ENCODE measurements around the gene SOX12. TPM values are rescaled to one million over a fixed set of nuclear protein-coding genes. Genes with fewer than 3 reads are reported as not detected.
"Not testable (repeated sequence)": the region's sequence is repeated elsewhere in the genome, so short reads cannot be mapped to it uniquely, and the experiment has no call there.

Gene SOX12
- total RNA-seq, 1 donor from 2014 or later, result 5.3 TPM

- peaks cover 19% of the 10 kb centered on the region for H3K27me3 ChIP-seq
- H3F3A ChIP-seq (ENCODE audit: low read depth), result peaks cover 14% of the 10 kb centered on the region
- no peaks in the 10 kb centered on the region for H3K9me3 ChIP-seq (ENCODE audit: low read depth)
- no peaks in the 10 kb centered on the region for H3K36me3 ChIP-seq
- peaks cover 5% of the 10 kb centered on the region for H3K4me1 Mint-ChIP-seq
- H3K79me2 ChIP-seq (ENCODE audit: low read depth), result no peaks in the 10 kb centered on the region
- no peak overlapping the region for H3K9ac ChIP-seq
- H3K4me3 Mint-ChIP-seq, result no peak overlapping the region
- H3K4me1 ChIP-seq, result no peaks in the 10 kb centered on the region
- no peak for DNase-seq (ENCODE audit: low spot score)
- H3K36me3 Mint-ChIP-seq, result no peaks in the 10 kb centered on the region
- no peak overlapping the region for H3K4me2 ChIP-seq
- no peak overlapping the region for H3K4me3 ChIP-seq
- TF ChIP-seq EZH2phosphoT487 (IDR thresholded peaks at IDR 0.05) (no peak), EZH2 (IDR thresholded peaks at IDR 0.05) (no peak), CTCF (IDR thresholded peaks at IDR 0.05) (no peak)
- H3K27ac ChIP-seq, result no peak overlapping the region
- no peaks in the 10 kb centered on the region for H4K20me1 ChIP-seq (ENCODE audit: low read depth)
- no peaks in the 10 kb centered on the region for H3K9me3 Mint-ChIP-seq
- peaks cover 11% of the 10 kb centered on the region for H3K27me3 Mint-ChIP-seq (ENCODE audit: insufficient read depth, low read depth)
- H2AFZ ChIP-seq (replicated peaks), result no peak overlapping the region
- no peak overlapping the region for H3K27ac Mint-ChIP-seq
These were observed 51.4 kb downstream of the SOX12 start for GRCh38 chr20:376750-377149.

GRCh38 chr20:377578-377977 lies 52.2 kb downstream of the SOX12 start:
- H3K9me3 ChIP-seq (ENCODE audit: low read depth); H3K36me3 ChIP-seq; H3K36me3 Mint-ChIP-seq; H4K20me1 ChIP-seq (ENCODE audit: low read depth); DNase-seq (ENCODE audit: low spot score); H3K9me3 Mint-ChIP-seq; H3K27ac Mint-ChIP-seq; H3K79me2 ChIP-seq (ENCODE audit: low read depth); H3K9ac ChIP-seq; H3K27ac ChIP-seq; H3K4me2 ChIP-seq; H3K4me1 Mint-ChIP-seq; H2AFZ ChIP-seq (replicated peaks); H3K4me3 ChIP-seq; H3K4me3 Mint-ChIP-seq; H3K4me1 ChIP-seq: not testable (repeated sequence)
- peaks cover 14% of the 10 kb centered on the region for H3K27me3 Mint-ChIP-seq (ENCODE audit: insufficient read depth, low read depth)
- Histone ChIP-seq H3K27me3 (peaks cover 27% of the 10 kb centered on the region), H3F3A (ENCODE audit: low read depth) (peaks cover 14% of the 10 kb centered on the region)

- H2AFZ ChIP-seq (replicated peaks), result no peak overlapping the region
- no peaks in the 10 kb centered on the region for H3K4me1 ChIP-seq
- H3K4me1 Mint-ChIP-seq, result peaks cover 3% of the 10 kb centered on the region
- no peak overlapping the region for H3K4me2 ChIP-seq
- no peaks in the 10 kb centered on the region for H3K36me3 Mint-ChIP-seq
- peak overlapping the region; percentile 41 for H3K4me3 Mint-ChIP-seq
- H3K9me3 ChIP-seq (ENCODE audit: low read depth), result no peaks in the 10 kb centered on the region
- peaks cover 6% of the 10 kb centered on the region for H4K20me1 ChIP-seq (ENCODE audit: low read depth)
- no peak overlapping the region for H3K9ac ChIP-seq
- peaks cover 21% of the 10 kb centered on the region for H3K27me3 Mint-ChIP-seq (ENCODE audit: insufficient read depth, low read depth)
- H3F3A ChIP-seq (ENCODE audit: low read depth), result peaks cover 14% of the 10 kb centered on the region
- H3K9me3 Mint-ChIP-seq, result no peaks in the 10 kb centered on the region
- H3K79me2 ChIP-seq (ENCODE audit: low read depth), result no peaks in the 10 kb centered on the region
- TF ChIP-seq EZH2 (IDR thresholded peaks at IDR 0.05) (no peak), EZH2phosphoT487 (IDR thresholded peaks at IDR 0.05) (no peak), CTCF (IDR thresholded peaks at IDR 0.05) (no peak)
- H3K4me3 ChIP-seq, result no peak overlapping the region
- no peak overlapping the region for H3K27ac Mint-ChIP-seq
- no peak overlapping the region for H3K27ac ChIP-seq
- peaks cover 38% of the 10 kb centered on the region for H3K27me3 ChIP-seq
- no peak for DNase-seq (ENCODE audit: low spot score)
- no peaks in the 10 kb centered on the region for H3K36me3 ChIP-seq
These were observed 53.6 kb downstream of the SOX12 start for GRCh38 chr20:378961-379336.

Other genes with a start within 250 kb of the SOX12 start
- gene DEFB125, start 237.9 kb upstream of the SOX12 start, total RNA-seq (ENCODE audit: low replicate concordance), result not detected in 2 replicates
- gene DEFB126, start 183.0 kb upstream of the SOX12 start, total RNA-seq (ENCODE audit: low replicate concordance), result not detected in 2 replicates
- not detected in 2 replicates for gene DEFB127, start 168.1 kb upstream of the SOX12 start, total RNA-seq (ENCODE audit: low replicate concordance)
- not detected in 2 replicates for gene DEFB128, start 135.8 kb upstream of the SOX12 start, total RNA-seq (ENCODE audit: low replicate concordance)
- not detected in 2 replicates for gene DEFB129, start 98.3 kb upstream of the SOX12 start, total RNA-seq (ENCODE audit: low replicate concordance)
- gene DEFB132, start 67.8 kb upstream of the SOX12 start, total RNA-seq (ENCODE audit: low replicate concordance), result not detected in 2 replicates
- 5.0 and 6.0 TPM in 2 replicates for gene C20orf96, start 34.8 kb upstream of the SOX12 start, total RNA-seq (ENCODE audit: low replicate concordance)
- gene ZCCHC3, start 28.0 kb upstream of the SOX12 start, total RNA-seq (ENCODE audit: low replicate concordance), result 24.2 and 43.4 TPM in 2 replicates
- gene NRSN2, start 21.6 kb downstream of the SOX12 start, total RNA-seq (ENCODE audit: low replicate concordance), result 8.8 and 20.1 TPM in 2 replicates
- gene TRIB3, start 55.2 kb downstream of the SOX12 start, total RNA-seq (ENCODE audit: low replicate concordance), result 0.43 and 3.7 TPM in 2 replicates
- 24.3 and 60.7 TPM in 2 replicates for gene RBCK1, start 82.7 kb downstream of the SOX12 start, total RNA-seq (ENCODE audit: low replicate concordance)
- 23.2 and 24.4 TPM in 2 replicates for gene TBC1D20, start 137.0 kb downstream of the SOX12 start, total RNA-seq (ENCODE audit: low replicate concordance)
- 310 and 599 TPM in 2 replicates for gene CSNK2A1, start 218.2 kb downstream of the SOX12 start, total RNA-seq (ENCODE audit: low replicate concordance)

Data from neural progenitor cell (in vitro differentiated cells).